Epithelial cell of prostate (primary cell): Measurements from ENCODE around the gene FCRL2.
"Not testable (repeated sequence)": the region's sequence is repeated elsewhere in the genome, so short reads cannot be mapped to it uniquely, and the experiment has no call there.

ENCODE experiments used
- DNase-seq: peaks from one replicate; pipeline ENCODE4 v3.0.0-alpha.2; 2011; ENCODE audit warnings: low read depth, low spot score
- H3K27ac ChIP-seq: fragments of 450-650 bp; 2 replicates; pipeline ENCODE4 v1.5.1; 2017; ENCODE audit warnings: mild to moderate bottlenecking

FCRL2 gene

GRCh38 chr1:157758018-157758417 is 18.9 kb downstream of the FCRL2 start:
- no peak overlapping the region for H3K27ac ChIP-seq
- DNase-seq = no peak

DNA sequence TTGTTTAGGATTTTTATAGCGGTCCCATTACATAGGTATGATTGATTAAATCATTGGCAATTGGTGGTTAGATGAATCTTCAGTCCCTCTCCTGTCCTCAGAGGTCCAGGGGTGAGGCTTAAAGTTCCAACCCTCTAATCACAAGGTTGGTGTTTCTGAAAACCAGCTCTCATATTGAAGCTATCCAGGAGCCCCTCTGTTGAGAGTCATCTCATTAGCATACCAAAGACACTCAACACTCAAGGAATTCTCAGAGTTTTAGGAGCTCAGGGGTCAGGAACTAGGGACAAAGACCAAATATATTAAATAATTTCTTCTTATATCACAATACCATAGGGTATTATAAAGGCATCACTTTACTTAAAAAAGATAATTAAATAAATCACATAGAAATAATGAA is 23.3 kb downstream of the FCRL2 start:
- no peak overlapping the region for H3K27ac ChIP-seq
- no peak for DNase-seq

- no peak overlapping the region for H3K27ac ChIP-seq
- no peak for DNase-seq
Measured at GRCh38 chr1:157751283-157751682, 25.6 kb downstream of the FCRL2 start.

DNA sequence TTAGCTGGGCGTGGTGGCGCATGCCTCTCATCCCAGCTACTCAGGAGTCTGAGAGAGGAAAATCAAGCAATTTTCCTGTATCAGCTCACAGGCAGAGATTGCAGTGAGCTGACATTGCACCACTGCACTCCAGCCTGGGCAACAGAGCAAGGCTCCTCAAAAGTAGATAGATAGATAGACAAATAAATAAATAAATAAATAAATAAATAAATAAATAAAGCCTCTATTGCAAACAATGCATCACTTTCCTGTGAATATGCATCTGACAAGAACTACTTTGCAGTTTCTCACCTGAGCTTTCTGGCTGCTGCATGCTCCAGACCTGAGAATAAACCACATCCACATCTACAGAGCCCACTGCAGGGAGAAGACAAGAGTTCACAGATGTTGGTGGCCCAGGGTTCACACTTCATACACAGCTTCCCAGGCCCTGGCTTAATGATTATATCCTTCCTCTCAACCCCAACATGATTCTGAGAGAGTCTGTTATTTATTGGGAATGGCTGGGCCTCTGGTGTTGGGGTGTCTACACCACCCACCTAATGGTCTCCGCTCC is 28.6 kb downstream of the FCRL2 start:
- no peak for DNase-seq
- H3K27ac ChIP-seq = no peak overlapping the region

- DNase-seq = peak; percentile 12
- H3K27ac ChIP-seq = no peak overlapping the region
Measured at GRCh38 chr1:157739229-157739901, 37.6 kb downstream of the FCRL2 start.

DNA sequence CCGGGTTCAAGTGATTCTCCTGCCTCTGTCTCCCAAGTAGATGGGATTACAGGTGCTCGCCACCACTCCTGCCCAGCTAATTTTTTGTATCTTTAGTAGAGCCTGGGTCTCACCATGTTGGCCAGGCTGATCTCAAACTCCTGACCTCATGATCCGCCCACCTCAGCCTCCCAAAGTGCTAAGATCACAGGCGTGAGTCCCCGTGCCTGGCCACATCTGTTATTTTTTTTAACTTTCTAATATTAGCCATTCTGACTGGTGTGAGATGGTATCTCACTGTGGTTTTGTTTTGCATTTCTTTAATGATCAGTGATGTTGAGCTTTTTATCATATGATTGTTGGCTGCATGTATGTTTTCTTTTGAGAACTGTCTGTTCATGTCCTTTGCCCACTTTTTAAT is 40.9 kb downstream of the FCRL2 start:
- not testable (repeated sequence) for DNase-seq, H3K27ac ChIP-seq

GRCh38 chr1:157734321-157734720 is 42.6 kb downstream of the FCRL2 start:
- no peak for DNase-seq
- no peak overlapping the region for H3K27ac ChIP-seq

DNA sequence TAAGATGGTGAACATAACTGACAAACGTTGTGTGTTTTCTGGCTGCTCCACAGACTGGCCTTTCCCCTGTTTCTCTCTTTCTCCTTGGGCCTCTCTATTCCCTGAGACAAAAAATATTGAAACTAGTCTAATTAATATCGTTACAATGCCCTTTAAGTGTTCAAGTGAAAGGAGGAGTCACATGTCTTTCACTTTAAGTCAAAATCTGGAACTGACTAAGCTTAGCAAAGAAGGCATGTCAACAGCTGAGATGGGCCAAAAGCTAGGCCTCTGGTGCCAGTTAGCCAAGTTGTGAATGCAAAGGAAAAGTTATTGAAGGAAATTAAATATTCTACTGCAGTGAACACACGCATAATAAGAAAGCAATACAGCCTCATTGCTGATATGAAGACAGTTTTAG is 44.2 kb downstream of the FCRL2 start:
- H3K27ac ChIP-seq = no peak overlapping the region
- no peak for DNase-seq

- no peak for DNase-seq
- no peak overlapping the region for H3K27ac ChIP-seq
Measured at GRCh38 chr1:157725221-157725577, 51.7 kb downstream of the FCRL2 start.

- DNase-seq = no peak
- no peak overlapping the region for H3K27ac ChIP-seq
Measured at GRCh38 chr1:157724537-157725220, 52.3 kb downstream of the FCRL2 start.

DNA sequence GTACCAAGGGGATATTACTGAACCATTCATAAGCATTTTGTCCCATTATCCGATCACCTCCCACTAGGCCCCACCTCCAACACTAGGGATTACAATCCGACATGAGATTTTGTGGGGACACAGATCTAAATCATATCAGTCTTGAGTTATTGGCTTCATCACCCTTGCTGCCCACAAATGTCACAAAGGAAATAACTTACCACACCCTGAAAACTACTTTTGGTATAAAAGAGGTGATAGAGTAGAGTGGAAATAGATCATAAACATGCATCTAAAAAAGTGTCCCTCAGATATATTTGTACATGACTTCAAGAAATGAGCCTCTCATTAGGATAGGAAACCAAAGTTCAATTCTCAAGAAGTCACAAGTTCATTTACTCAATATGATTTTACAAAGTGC is 53.8 kb downstream of the FCRL2 start:
- DNase-seq = no peak
- H3K27ac ChIP-seq = no peak overlapping the region

GRCh38 chr1:157721985-157722384 is 54.9 kb downstream of the FCRL2 start:
- no peak overlapping the region for H3K27ac ChIP-seq

DNA sequence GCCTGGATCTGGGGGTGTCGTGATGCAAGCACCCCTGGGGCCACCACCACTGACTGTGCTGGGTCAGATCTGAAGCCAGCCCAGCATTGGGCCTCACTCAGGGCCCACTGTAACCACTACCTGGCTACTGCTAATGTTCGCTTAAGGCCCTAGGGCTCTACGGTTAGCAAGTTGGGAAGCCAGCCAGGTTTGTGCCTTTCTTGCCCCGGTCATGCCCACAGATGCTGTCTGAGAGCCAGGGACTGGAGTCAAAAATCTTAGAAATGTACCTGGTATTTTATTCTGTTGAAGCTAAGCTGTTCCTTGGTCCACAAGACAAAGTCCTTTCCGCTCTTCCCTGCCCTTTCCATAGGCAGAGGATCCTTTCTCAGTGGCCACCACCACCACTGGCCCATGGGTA is 61.2 kb downstream of the FCRL2 start:
- H3K27ac ChIP-seq = no peak overlapping the region
- DNase-seq = no peak

More at GRCh38 chr1:157721985-157722384, 54.9 kb downstream of the FCRL2 start:
- no peak for DNase-seq

GRCh38 chr1:157711802-157712201 is 65.1 kb downstream of the FCRL2 start:
- H3K27ac ChIP-seq = no peak overlapping the region
- DNase-seq = no peak

GRCh38 chr1:157704878-157705277 is 72.1 kb downstream of the FCRL2 start:
- DNase-seq = no peak
- no peak overlapping the region for H3K27ac ChIP-seq

GRCh38 chr1:157703981-157704380 is 73.0 kb downstream of the FCRL2 start:
- no peak for DNase-seq
- H3K27ac ChIP-seq = no peak overlapping the region

- no peak overlapping the region for H3K27ac ChIP-seq
- DNase-seq = no peak
Measured at GRCh38 chr1:157702308-157702825, 74.6 kb downstream of the FCRL2 start.

- no peak within 1 kb of the TSS for H3K27ac ChIP-seq
- no peak for DNase-seq
Measured at GRCh38 chr1:157700732-157701131, 76.2 kb downstream of the FCRL2 start, which contains the start of gene FCRL3. FCRL3 (minus strand) TSS chr1:157700769; CDS start chr1:157700489, 280 bp downstream.

DNA sequence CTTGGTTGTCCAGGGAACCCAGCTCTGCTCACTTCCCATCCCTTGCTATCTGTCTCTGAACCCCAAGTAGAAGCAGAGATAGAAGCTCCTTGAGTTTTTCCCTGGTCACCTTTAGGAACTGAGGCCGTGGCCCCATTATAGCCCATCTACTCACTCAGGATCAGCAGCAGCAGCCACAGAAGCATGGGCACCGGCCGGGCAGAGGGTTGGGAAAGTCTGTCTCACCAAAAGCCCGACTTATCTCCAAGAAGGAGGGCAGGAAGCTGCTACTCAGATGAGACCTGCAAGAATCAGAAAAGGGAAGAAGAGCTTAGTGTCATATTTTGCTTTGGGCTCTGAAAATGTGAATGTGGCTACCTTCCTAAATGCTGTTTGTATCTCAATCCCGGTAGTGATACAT is 76.6 kb downstream of the FCRL2 start:
- no peak overlapping the region for H3K27ac ChIP-seq
- DNase-seq = no peak

- H3K27ac ChIP-seq = no peak overlapping the region
- DNase-seq = no peak
Measured at GRCh38 chr1:157697781-157698569, 79.0 kb downstream of the FCRL2 start.
